ENCODE measurements around the gene DPPA5.

GRCh38 chr6:73363537-73363875, 9.4 kb upstream of the DPPA5 start:
- TF ChIP-seq POLR2A (IDR thresholded peaks at IDR 0.05; ENCODE audit: low read length): no peak
- TF ChIP-seq GATA1 (IDR thresholded peaks at IDR 0.05; ENCODE audit: low read depth, low read length): no peak
